Naive B cell (primary cell): ENCODE results near the gene ADGRG2. TPM values are rescaled to one million over a fixed set of nuclear protein-coding genes. Genes with fewer than 3 reads are reported as not detected.
A peak's percentile ranks its signal among the peaks of the same experiment; 100 is the strongest.

Experiments
- ATAC-seq, 2 donors: fragments of 150-1000 bp; cut with Tn5 transposase; 2 replicates each; pipeline ENCODE4 v1.10.0; 2021; ENCODE audit warnings: low read depth in 2 of 2, mild to moderate bottlenecking in 2 of 2, moderate library complexity in 2 of 2
- DNase-seq: peaks from one replicate; pipeline ENCODE4 v3.0.0; 2022
- H3K27ac Mint-ChIP-seq, 6 donors: one replicate each; pipeline ENCODE4 v1.8.0; 2020 to 2022; ENCODE audit warnings: mild to moderate bottlenecking in 6 of 6, mixed read lengths in 6 of 6, moderate library complexity in 5 of 6, inconsistent platforms in 2 of 6
- H3K27me3 Mint-ChIP-seq, 3 donors: one replicate each; pipeline ENCODE4 v1.8.0; 2021 to 2022; ENCODE audit warnings: mixed read lengths in 3 of 3, mild to moderate bottlenecking in 1 of 3
- H3K36me3 Mint-ChIP-seq, 2 donors: one replicate each; pipeline ENCODE4 v1.8.0; 2020 to 2022; ENCODE audit warnings: mixed read lengths in 2 of 2, inconsistent platforms in 1 of 2, mild to moderate bottlenecking in 1 of 2
- H3K4me1 Mint-ChIP-seq, 3 donors: one replicate each; pipeline ENCODE4 v1.8.0; 2020 to 2022; ENCODE audit warnings: mixed read lengths in 3 of 3, inconsistent platforms in 1 of 3, mild to moderate bottlenecking in 1 of 3, moderate library complexity in 1 of 3
- H3K4me3 Mint-ChIP-seq, 8 donors: one replicate each; pipeline ENCODE4 v1.8.0; 2020 to 2022; ENCODE audit warnings: mild to moderate bottlenecking in 8 of 8, mixed read lengths in 8 of 8, moderate library complexity in 8 of 8, inconsistent platforms in 2 of 8
- H3K9me3 Mint-ChIP-seq, 7 donors: one replicate each; pipeline ENCODE4 v1.8.0; 2020 to 2022; ENCODE audit warnings: mixed read lengths in 7 of 7, mild to moderate bottlenecking in 5 of 7, inconsistent platforms in 2 of 7, moderate library complexity in 1 of 7
- polyA plus RNA-seq, 6 donors: library from polyadenylated mRNA; unstranded; fragments of 300-500 nt; fragmentation: Illumina TruSeq; gene quantifications; one replicate each; pipeline ENCODE4 v1.2.3, GENCODE V29; 2021; ENCODE audit warnings: low read depth in 6 of 6

ADGRG2 gene
- polyA plus RNA-seq, 6 donors from 2014 or later: 0.08 TPM; not detected in 5

GRCh38 chrX:19007868-19008267 is 114.4 kb downstream of the ADGRG2 start:
- H3K4me1 Mint-ChIP-seq: no peaks in the 10 kb centered on the region
- no peaks in the 10 kb centered on the region for H3K36me3 Mint-ChIP-seq
- DNase-seq (no peak), ATAC-seq (no peak)
- H3K4me3 Mint-ChIP-seq: no peak overlapping the region
- H3K27ac Mint-ChIP-seq: no peak overlapping the region
- no peaks in the 10 kb centered on the region for H3K27me3 Mint-ChIP-seq
- H3K9me3 Mint-ChIP-seq: peaks cover 0 to 3% (median 0%) of the 10 kb centered on the region in 7 donors

GRCh38 chrX:19007011-19007410 is 115.3 kb downstream of the ADGRG2 start:
- Mint-ChIP-seq H3K4me1 (no peaks in the 10 kb centered on the region), H3K4me3 (peak overlapping the region in 1 of 8 donors; percentile 42), H3K36me3 (no peaks in the 10 kb centered on the region), H3K27ac (peak overlapping the region in 1 of 6 donors; percentile 11), H3K9me3 (peaks cover 0 to 3% (median 0%) of the 10 kb centered on the region in 7 donors), H3K27me3 (no peaks in the 10 kb centered on the region)
- DNase-seq (no peak), ATAC-seq (no peak)

GRCh38 chrX:19005909-19006308 is 116.4 kb downstream of the ADGRG2 start:
- Mint-ChIP-seq H3K4me3 (no peak overlapping the region), H3K4me1 (no peaks in the 10 kb centered on the region), H3K27ac (no peak overlapping the region), H3K36me3 (no peaks in the 10 kb centered on the region), H3K9me3 (peaks cover 0 to 3% (median 0%) of the 10 kb centered on the region in 7 donors), H3K27me3 (no peaks in the 10 kb centered on the region)
- no peak for ATAC-seq
- no peak for DNase-seq

- no peak overlapping the region for H3K4me3 Mint-ChIP-seq
- no peaks in the 10 kb centered on the region for H3K36me3 Mint-ChIP-seq
- ATAC-seq (no peak), DNase-seq (no peak)
- no peaks in the 10 kb centered on the region for H3K4me1 Mint-ChIP-seq
- H3K9me3 Mint-ChIP-seq: peaks cover 0 to 3% (median 0%) of the 10 kb centered on the region in 7 donors
- no peaks in the 10 kb centered on the region for H3K27me3 Mint-ChIP-seq
- no peak overlapping the region for H3K27ac Mint-ChIP-seq
Observed at GRCh38 chrX:19003756-19004155, 118.5 kb downstream of the ADGRG2 start.

GRCh38 chrX:18998653-18999052 is 123.6 kb downstream of the ADGRG2 start:
- ATAC-seq: no peak

GRCh38 chrX:18997916-18998315 is 124.4 kb downstream of the ADGRG2 start:
- no peaks in the 10 kb centered on the region for H3K36me3 Mint-ChIP-seq
- no peak for ATAC-seq
- H3K4me3 Mint-ChIP-seq: no peak overlapping the region
- H3K27ac Mint-ChIP-seq: no peak overlapping the region
- H3K9me3 Mint-ChIP-seq: no peaks in the 10 kb centered on the region
- no peaks in the 10 kb centered on the region for H3K27me3 Mint-ChIP-seq
- DNase-seq: no peak
- no peaks in the 10 kb centered on the region for H3K4me1 Mint-ChIP-seq

More at GRCh38 chrX:18998653-18999052, 123.6 kb downstream of the ADGRG2 start:
- Mint-ChIP-seq H3K4me3 (no peak overlapping the region), H3K36me3 (no peaks in the 10 kb centered on the region), H3K4me1 (no peaks in the 10 kb centered on the region), H3K9me3 (no peaks in the 10 kb centered on the region), H3K27ac (no peak overlapping the region), H3K27me3 (no peaks in the 10 kb centered on the region)
- no peak for DNase-seq

GRCh38 chrX:18996536-18996935 is 125.7 kb downstream of the ADGRG2 start:
- H3K9me3 Mint-ChIP-seq: no peaks in the 10 kb centered on the region
- no peaks in the 10 kb centered on the region for H3K4me1 Mint-ChIP-seq
- DNase-seq: no peak

GRCh38 chrX:18995221-18995620 is 127.0 kb downstream of the ADGRG2 start:
- no peak overlapping the region for H3K27ac Mint-ChIP-seq
- no peaks in the 10 kb centered on the region for H3K9me3 Mint-ChIP-seq
- H3K27me3 Mint-ChIP-seq: no peaks in the 10 kb centered on the region
- ATAC-seq (no peak), DNase-seq (no peak)
- no peaks in the 10 kb centered on the region for H3K4me1 Mint-ChIP-seq
- no peaks in the 10 kb centered on the region for H3K36me3 Mint-ChIP-seq
- H3K4me3 Mint-ChIP-seq: no peak overlapping the region

More at GRCh38 chrX:18996536-18996935, 125.7 kb downstream of the ADGRG2 start:
- Mint-ChIP-seq H3K36me3 (no peaks in the 10 kb centered on the region), H3K27ac (no peak overlapping the region), H3K27me3 (no peaks in the 10 kb centered on the region), H3K4me3 (peak overlapping the region in 1 of 8 donors; percentile 45)
- no peak for ATAC-seq

- DNase-seq: no peak
- Mint-ChIP-seq H3K27me3 (no peaks in the 10 kb centered on the region), H3K27ac (no peak overlapping the region), H3K4me1 (no peaks in the 10 kb centered on the region), H3K36me3 (no peaks in the 10 kb centered on the region), H3K4me3 (no peak overlapping the region), H3K9me3 (no peaks in the 10 kb centered on the region)
- ATAC-seq: no peak
Observed at GRCh38 chrX:18994713-18995112, 127.6 kb downstream of the ADGRG2 start.

- ATAC-seq (no peak), DNase-seq (no peak)
- Mint-ChIP-seq H3K36me3 (no peaks in the 10 kb centered on the region), H3K27me3 (no peaks in the 10 kb centered on the region), H3K4me1 (no peaks in the 10 kb centered on the region), H3K4me3 (peak overlapping the region in 1 of 8 donors; percentile 47), H3K9me3 (no peaks in the 10 kb centered on the region), H3K27ac (no peak overlapping the region)
Observed at GRCh38 chrX:18992829-18993228, 129.4 kb downstream of the ADGRG2 start.

- peaks cover 5 to 22% (median 13%) of the 10 kb centered on the region in 3 donors for H3K4me1 Mint-ChIP-seq
- H3K4me3 Mint-ChIP-seq: peak overlapping the region; percentile 71 to 92 (median 90)
- H3K27ac Mint-ChIP-seq: peak overlapping the region in 5 of 6 donors; percentile 86 to 98 (median 89)
- no peaks in the 10 kb centered on the region for H3K36me3 Mint-ChIP-seq
- DNase-seq (no peak), ATAC-seq (no peak)
- peaks cover 0 to 6% (median 0%) of the 10 kb centered on the region in 7 donors for H3K9me3 Mint-ChIP-seq
- H3K27me3 Mint-ChIP-seq: peaks cover 0 to 7% (median 0%) of the 10 kb centered on the region in 3 donors
Observed at GRCh38 chrX:18985186-18985435, 137.2 kb downstream of the ADGRG2 start.

GRCh38 chrX:18984381-18985185 is 137.7 kb downstream of the ADGRG2 start:
- Mint-ChIP-seq H3K27ac (peak overlapping the region; percentile 72 to 98 (median 89)), H3K4me3 (peak overlapping the region; percentile 71 to 92 (median 90)), H3K27me3 (peaks cover 0 to 7% (median 0%) of the 10 kb centered on the region in 3 donors), H3K9me3 (peaks cover 0 to 6% (median 0%) of the 10 kb centered on the region in 7 donors), H3K36me3 (no peaks in the 10 kb centered on the region), H3K4me1 (peaks cover 5 to 22% (median 14%) of the 10 kb centered on the region in 3 donors)
- ATAC-seq (peak; percentile 83 to 84), DNase-seq (peak; percentile 85)

- Mint-ChIP-seq H3K27me3 (peaks cover 0 to 7% (median 0%) of the 10 kb centered on the region in 3 donors), H3K9me3 (peaks cover 0 to 6% (median 0%) of the 10 kb centered on the region in 7 donors), H3K27ac (peak within 1 kb of the TSS; percentile 72 to 98 (median 89)), H3K4me3 (peak within 1 kb of the TSS; percentile 71 to 92 (median 90)), H3K4me1 (peaks cover 5 to 22% (median 14%) of the 10 kb centered on the region in 3 donors), H3K36me3 (no peaks in the 10 kb centered on the region)
- ATAC-seq (peak; percentile 13 to 20), DNase-seq (peak; percentile 1)
Observed at GRCh38 chrX:18983666-18984380, 138.4 kb downstream of the ADGRG2 start, which contains the start of gene PHKA2. TSS of gene PHKA2 (minus strand) at chrX:18984114. CDS start at chrX:18983932, 182 bp downstream.
